ENCODE results near the gene CIRBP.

- TF ChIP-seq SUZ12 (IDR thresholded peaks at IDR 0.05; ENCODE audit: extremely low read depth, insufficient read depth, insufficient read length) (no peak), YY1 (IDR thresholded peaks at IDR 0.05; ENCODE audit: insufficient read depth, insufficient read length) (no peak), ZNF274 (IDR thresholded peaks at IDR 0.05; ENCODE audit: low read depth, low read length) (no peak)
These were observed 38.7 kb downstream of the CIRBP start for GRCh38 chr19:1307755-1308303.
